H1 (cell line): Measurements from ENCODE around the gene COL5A1.

ENCODE experiments used
- CHD2 ChIP-seq: IDR thresholded peaks from 2 replicates; pipeline ENCODE4 v1.6.1; 2012; ENCODE audit warnings: low read length, improper control_type of control experiment
- CTCF ChIP-seq, 3 experiments: IDR thresholded peaks; 1 replicate in 2 of 3; 2 replicates in 1 of 3; pipeline versions ENCODE4 v1.5.1 to v1.6.1; 2011; ENCODE audit warnings: low read length in 3 of 3, mild to moderate bottlenecking in 3 of 3, inconsistent platforms in 2 of 3, low read depth in 1 of 3, moderate library complexity in 1 of 3; ENCODE audit not compliant: insufficient read depth in 1 of 3; ENCODE audit errors: control extremely low read depth in 1 of 3
- KDM5A ChIP-seq: fragments of 200-600 bp; IDR thresholded peaks from 2 replicates; pipeline ENCODE4 v1.7.1; 2012; ENCODE audit warnings: mild to moderate bottlenecking, low read length, inconsistent platforms, mixed read lengths
- POLR2A ChIP-seq, 2 experiments: IDR thresholded peaks; 1 replicate in 1 of 2; 2 replicates in 1 of 2; pipeline ENCODE4 v1.6.1; 2011; ENCODE audit warnings: low read depth in 2 of 2, low read length in 2 of 2, mild to moderate bottlenecking in 2 of 2; ENCODE audit errors: control extremely low read depth in 1 of 2
- RFX5 ChIP-seq: IDR thresholded peaks from 2 replicates; pipeline ENCODE4 v1.6.1; 2011; ENCODE audit warnings: low read depth, low read length, improper control_type of control experiment, borderline replicate concordance
- SIN3A ChIP-seq, 2 experiments: IDR thresholded peaks in 1 of 2; conservative IDR thresholded peaks in 1 of 2; 2 replicates each; pipeline ENCODE4 v1.6.1; 2011 to 2012; ENCODE audit warnings: low read length in 2 of 2, improper control_type of control experiment in 1 of 2, low read depth in 1 of 2, mild to moderate bottlenecking in 1 of 2
- SP1 ChIP-seq: IDR thresholded peaks from 2 replicates; pipeline ENCODE4 v1.6.1; 2011; ENCODE audit warnings: low read depth, low read length

GRCh38 chr9:134682651-134683364, 41.2 kb downstream of the COL5A1 start:
- TF ChIP-seq SIN3A (conservative IDR thresholded peaks at IDR 0.05 in 1 of 2, IDR thresholded peaks at IDR 0.05 in 1 of 2; ENCODE audit: low read depth in 1 of 2, low read length in 2 of 2) (no peak), CHD2 (no peak), SP1 (no peak), POLR2A (IDR thresholded peaks at IDR 0.05; ENCODE audit: control extremely low read depth in 1 of 2, low read depth in 2 of 2, low read length in 2 of 2) (no peak), CTCF (IDR thresholded peaks at IDR 0.05; ENCODE audit: control extremely low read depth in 1 of 3, insufficient read depth in 1 of 3, low read depth in 1 of 3, low read length in 3 of 3) (no peak), KDM5A (no peak), RFX5 (no peak)
